OCI-M2 (cell line): ENCODE data around the gene PPID.
"Not testable (repeated sequence)": the region's sequence is repeated elsewhere in the genome, so short reads cannot be mapped to it uniquely, and the experiment has no call there.

Experiments
- DNase-seq: peaks from one replicate; lab custom pipeline; 2025; ENCODE audit not compliant: unreplicated experiment; lab: John Stamatoyannopoulos, UW

PPID gene

DNA sequence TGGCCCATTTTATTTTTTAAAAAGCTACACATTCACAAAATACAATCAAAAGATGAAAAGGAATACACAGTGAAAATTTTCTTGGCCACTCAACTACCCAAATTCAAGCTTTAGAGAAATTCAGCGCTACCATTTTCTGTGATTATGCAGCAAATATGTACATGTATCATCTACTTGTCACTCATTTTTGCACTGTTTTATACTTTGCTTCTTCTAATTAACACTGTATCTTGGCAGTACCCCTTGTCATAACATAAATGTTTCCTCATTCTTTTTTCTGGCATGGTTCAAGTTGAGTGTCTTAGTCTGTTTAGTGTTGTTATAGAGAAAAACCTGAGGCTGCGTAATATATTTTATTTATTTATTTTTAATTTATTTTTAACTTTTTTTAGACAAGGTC lies 15.7 kb upstream of the PPID start:
- no peak for DNase-seq

DNA sequence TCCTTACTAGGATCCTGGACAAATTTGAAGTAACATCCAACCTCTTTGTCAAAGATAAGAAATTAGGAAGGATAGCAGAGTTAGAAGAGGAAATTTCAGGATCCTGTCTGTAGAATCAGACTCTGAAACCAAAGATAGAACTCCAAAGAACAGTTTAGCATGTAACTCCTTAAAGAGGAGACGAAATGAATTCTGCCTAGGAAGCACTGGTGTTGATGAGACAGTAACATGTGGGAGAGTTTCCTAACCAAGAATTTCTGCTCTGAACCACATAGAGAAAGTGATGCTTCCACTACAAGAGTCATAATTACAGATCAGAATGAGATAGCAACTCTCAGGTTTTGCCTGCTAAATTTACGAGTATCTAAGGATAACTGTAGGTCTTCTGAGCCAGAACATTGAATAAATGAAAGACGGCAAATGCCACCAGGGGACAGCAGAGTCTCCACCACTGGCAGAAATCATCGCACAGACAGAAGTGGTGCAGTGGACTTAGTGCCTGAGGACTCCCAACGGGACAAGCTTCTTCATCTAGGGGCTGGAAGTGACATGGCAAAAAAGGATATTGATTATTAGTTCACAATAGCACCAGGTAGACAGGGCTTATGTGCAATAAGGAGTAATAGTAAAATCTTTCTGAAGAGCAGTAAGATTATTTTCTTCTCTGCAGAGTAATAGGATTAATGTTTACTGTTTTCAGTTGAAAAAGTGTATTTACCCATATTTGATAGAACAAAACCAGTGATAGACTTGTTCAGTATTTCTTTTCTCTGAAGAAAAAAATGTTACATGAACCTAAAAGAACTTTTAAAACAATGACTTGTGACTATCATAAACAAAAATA lies 6.7 kb upstream of the PPID start:
- no peak for DNase-seq

DNA sequence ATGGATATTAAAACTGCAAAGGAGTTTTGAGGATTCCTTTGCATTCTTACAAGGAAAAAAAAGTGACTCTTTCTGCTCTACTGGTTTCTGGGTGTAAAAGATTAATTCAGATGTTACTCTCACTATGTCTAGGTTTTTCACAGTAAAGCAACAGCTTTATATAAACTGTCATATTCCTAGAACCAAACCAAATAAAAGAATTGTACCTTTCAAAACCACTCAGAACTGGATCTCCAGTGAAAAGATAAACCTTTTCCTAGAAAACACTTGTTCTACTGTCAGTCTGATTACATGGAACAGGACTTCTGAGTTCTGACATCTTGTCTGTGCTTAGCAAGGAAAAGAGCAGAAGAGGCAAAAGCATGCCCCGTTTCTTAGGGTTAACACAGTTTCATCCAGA lies 5.0 kb upstream of the PPID start:
- DNase-seq: no peak

- no peak for DNase-seq
These were observed 3.4 kb upstream of the PPID start for GRCh38 chr4:158726633-158727032.

DNA sequence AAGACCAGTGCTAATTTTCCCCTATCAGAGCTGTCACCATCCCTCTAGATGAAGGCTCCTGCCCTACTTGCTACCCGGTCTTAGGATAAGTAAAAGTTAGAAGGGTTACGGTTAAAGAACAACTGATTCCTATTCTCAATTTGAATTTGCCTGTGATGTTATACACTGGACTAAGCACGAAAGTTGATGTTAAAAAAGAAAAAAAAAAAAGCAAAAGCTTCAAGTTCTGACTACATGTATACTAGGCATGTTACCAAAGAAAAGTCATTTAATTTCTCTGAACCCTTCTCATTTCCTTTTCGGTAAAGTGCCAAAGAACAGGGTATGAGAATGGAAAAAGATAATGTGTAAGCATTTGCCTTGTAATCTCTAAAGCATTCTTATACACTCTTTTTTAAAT lies 1.4 kb upstream of the PPID start:
- DNase-seq: no peak

DNA sequence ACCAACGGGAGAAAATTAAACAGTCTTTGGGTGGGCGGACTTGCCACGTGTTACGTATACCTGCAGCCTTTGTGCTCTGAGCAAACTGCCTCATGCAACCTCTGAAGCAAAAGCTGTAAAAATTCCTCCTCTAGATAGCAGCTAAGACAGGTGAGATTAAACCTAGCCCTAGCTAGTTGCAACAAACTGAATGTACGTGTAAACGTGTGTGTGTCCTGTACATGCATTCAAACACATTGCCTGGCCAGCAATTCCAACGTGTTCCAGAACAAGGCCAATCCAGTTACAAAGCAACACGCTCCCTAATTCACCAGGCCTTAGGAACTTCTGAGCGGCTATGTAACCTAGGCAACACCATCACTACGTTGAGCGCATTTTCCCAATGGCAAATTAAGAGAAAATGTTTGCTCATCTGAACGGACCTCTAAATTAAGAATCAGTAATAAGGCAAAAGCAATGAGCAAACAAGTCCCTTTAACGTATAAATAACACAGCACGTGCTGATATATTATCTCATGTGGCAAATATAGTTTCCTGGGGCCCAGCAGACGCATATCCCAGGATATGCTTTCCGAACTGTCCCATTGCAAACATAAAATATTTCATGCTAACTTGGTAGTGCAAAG lies 792 bp downstream of the PPID start:
- no peak for DNase-seq

GRCh38 chr4:158721680-158722079 lies 1.5 kb downstream of the PPID start:
- no peak for DNase-seq

DNA sequence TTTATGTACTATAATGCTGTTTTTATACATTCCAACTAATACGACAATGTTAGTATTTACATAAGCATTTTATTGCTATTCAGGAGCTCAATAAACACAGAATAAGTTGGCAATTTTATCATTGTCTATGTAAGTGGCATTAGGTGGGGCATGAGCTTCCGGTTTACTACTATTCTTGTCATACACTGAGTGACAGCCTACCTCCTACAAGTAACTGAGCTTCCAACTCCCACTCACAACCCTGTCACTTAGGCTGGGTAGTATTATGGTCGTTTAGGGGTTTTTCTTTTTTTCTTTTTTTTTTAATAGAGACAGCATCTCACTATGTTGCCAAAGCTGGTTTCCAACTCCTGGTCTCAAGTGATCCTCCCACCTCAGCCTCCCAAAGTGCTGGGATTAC lies 7.4 kb downstream of the PPID start:
- no peak for DNase-seq

- DNase-seq: no peak
These were observed 8.3 kb downstream of the PPID start for GRCh38 chr4:158714937-158715336.

- not testable (repeated sequence) for DNase-seq
These were observed 10.6 kb downstream of the PPID start for GRCh38 chr4:158712622-158713021.

GRCh38 chr4:158710814-158711213 lies 12.4 kb downstream of the PPID start:
- no peak for DNase-seq

- DNase-seq: no peak
These were observed 18.9 kb downstream of the PPID start for GRCh38 chr4:158704274-158704673.

- no peak for DNase-seq
These were observed 34.4 kb downstream of the PPID start for GRCh38 chr4:158688813-158689212.

GRCh38 chr4:158682066-158682465 lies 41.1 kb downstream of the PPID start:
- no peak for DNase-seq

- no peak for DNase-seq
These were observed 41.6 kb downstream of the PPID start for GRCh38 chr4:158681629-158682028.

DNA sequence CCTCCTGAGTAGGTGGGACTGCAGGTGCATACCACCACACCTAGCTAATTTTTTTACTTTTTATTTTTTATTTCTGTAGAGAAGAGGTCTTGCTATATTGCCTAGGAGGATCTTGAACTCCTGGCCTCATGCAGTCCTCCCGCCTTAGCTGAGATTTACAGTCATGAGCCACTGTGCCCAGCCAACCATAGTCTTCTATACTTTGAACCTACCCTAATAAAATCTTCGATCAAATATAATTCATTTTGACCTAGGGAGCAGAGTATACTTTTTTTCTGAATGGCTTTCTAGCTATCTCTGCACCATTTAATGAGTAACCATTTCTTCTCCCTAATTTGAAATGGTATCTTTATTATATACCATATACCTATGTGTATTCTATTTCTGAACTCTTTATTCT lies 44.4 kb downstream of the PPID start:
- DNase-seq: no peak

DNA sequence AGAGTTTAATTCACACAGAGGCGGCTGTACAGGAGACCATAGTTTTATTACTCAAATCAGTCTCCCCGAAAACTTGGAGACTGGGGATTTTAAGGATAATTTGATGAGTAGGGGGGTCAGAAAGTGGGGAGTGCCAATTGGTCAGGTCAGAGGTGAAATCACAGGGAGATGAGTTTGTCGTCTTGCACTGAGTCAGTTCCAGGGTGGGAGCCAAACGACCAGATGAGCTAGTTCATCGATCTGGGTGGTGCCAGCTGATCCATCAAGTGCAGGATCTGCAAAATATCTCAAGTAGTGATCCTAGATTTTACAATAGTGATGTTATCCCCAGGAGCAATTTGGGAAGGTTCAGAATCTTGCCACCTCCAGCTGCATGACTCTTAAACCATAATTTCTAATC lies 47.1 kb downstream of the PPID start:
- no peak for DNase-seq

DNA sequence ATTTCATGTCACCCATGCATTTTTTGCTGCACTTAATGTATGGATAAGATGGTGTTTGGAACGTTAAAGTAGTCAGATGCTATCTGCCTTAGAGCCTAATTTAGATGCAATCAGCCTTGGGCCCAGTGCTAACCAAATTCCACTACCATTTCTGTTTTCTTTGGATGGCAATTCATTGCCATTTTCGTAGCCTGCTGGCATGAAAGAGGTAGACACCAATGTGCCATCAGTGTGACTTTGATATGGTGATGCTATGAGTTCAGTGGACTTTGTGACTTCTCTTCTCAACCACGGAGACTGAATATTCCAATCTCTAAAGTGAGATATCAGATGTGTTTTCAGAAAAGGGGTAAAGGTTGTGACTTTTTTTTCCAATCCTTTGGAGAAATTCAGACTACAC lies 49.6 kb downstream of the PPID start:
- no peak for DNase-seq

DNA sequence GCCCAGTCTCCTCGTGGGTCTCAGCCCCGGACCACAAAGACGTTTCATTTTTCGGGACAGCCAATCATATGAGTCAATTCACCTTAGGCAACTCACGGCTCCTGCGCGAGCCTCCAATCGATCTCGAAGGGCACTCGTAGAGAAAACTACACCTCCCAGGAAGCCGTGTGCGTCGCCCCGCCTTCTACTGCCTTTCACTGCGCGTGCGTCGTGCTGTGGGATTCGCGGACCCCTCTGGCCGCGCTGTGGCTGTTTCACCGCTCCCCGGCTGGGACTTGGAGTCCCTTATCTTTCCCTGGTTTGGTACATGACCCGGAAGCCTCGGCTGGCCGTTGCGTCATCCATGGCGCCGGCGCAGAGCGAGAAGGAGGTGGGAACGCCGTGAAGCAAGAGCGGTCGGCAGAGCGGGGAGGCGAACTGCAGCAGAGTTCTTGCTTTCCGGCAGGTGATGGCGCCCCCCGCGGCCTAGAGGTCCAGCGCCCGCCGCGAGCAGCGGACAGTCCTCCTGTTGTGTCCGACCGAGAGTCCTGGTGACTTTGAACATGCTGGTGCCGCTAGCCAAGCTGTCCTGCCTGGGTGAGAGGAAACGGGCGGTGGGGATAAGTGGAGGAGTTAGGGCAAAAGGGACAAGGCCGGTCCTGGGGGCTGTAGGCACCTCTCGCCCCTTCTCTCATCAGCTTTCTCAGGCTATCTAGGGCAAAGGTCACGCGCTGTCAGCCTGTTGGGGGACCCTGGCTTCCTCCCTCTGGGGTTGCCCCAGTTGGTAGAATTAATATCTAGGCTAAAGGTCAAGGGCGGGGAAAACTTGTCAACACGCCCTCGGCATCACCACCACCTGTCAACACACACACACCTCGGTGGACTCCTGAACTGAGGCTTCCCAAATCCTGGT lies 51.0 kb downstream of the PPID start, which contains the start of gene ETFDH:
ETFDH (plus strand) TSS at position 382 of the 892 bp plus-strand sequence; CDS start at position 543, 161 bp downstream.
- DNase-seq: peak; percentile 89

GRCh38 chr4:158671665-158671914 lies 51.6 kb downstream of the PPID start, which contains the start of gene C4orf46:
C4orf46 (minus strand) TSS chr4:158671887; CDS start chr4:158671801, 86 bp downstream.
- no peak for DNase-seq

GRCh38 chr4:158670975-158671664 lies 52.1 kb downstream of the PPID start:
- no peak for DNase-seq
